OCI-LY1 (cell line): ENCODE results near the gene AFDN.

Experiments used
- EZH2 ChIP-seq: fragments of 200-600 bp; sonication (generic), shearing (Covaris generic); IDR thresholded peaks from 2 replicates; pipeline ENCODE4 v1.8.0; 2017; ENCODE audit warnings: borderline replicate concordance, mixed run types, mild to moderate bottlenecking, antibody characterized with exemption, low read length, moderate library complexity, mixed read lengths
- TF ChIP-seq, protein P1 (sequence below): fragments of 200-600 bp; sonication (generic), shearing (Covaris generic); IDR thresholded peaks from 2 replicates; pipeline ENCODE4 v1.5.1; 2017; ENCODE audit warnings: mild to moderate bottlenecking, antibody characterized with exemption, low read length, moderate library complexity, mixed read lengths

DNA sequence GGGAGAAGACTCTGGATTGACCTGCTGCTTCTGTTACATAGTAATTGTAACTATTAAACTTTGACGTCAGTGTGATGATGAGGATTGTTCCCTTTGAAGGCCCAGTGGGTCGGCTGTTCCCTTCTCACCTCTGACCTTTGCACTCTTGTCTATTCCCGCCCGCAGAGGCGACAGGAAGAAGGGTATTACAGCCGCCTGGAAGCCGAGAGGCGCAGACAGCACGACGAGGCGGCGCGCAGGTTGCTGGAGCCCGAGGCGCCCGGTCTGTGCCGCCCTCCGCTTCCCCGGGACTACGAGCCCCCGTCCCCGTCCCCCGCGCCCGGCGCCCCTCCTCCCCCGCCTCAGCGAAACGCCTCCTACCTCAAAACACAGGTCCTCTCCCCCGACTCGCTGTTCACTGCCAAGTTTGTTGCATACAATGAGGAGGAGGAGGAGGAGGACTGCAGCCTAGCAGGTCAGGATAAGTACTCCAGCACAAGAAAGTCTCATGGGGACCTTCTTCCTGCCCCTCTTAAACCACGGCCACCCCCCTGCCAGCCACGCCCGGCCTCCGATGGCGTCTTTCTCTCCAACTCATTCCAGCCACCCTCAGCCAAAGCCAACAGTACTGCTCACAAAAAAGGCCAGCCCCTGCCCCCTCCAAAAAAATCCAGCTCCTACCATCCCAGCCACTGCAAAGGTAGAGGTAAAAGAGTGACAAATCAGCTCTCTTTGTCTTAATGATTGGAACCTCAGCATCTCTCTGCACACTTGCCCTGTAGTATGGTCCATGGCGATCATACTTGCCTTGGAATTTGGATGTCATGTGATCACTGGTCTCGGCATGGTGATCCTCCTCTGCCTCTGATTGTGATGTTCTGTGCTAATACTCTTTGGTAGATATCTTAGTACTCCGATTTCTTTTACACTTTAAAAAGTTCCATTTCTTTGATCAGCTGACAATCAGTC is 139.2 kb downstream of the AFDN start:
- TF ChIP-seq, protein P1, sequence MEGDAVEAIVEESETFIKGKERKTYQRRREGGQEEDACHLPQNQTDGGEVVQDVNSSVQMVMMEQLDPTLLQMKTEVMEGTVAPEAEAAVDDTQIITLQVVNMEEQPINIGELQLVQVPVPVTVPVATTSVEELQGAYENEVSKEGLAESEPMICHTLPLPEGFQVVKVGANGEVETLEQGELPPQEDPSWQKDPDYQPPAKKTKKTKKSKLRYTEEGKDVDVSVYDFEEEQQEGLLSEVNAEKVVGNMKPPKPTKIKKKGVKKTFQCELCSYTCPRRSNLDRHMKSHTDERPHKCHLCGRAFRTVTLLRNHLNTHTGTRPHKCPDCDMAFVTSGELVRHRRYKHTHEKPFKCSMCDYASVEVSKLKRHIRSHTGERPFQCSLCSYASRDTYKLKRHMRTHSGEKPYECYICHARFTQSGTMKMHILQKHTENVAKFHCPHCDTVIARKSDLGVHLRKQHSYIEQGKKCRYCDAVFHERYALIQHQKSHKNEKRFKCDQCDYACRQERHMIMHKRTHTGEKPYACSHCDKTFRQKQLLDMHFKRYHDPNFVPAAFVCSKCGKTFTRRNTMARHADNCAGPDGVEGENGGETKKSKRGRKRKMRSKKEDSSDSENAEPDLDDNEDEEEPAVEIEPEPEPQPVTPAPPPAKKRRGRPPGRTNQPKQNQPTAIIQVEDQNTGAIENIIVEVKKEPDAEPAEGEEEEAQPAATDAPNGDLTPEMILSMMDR = no peak
- no peak for TF ChIP-seq EZH2
